ENCODE data around the gene TMEFF2.
"Not testable (repeated sequence)": the region's sequence is repeated elsewhere in the genome, so short reads cannot be mapped to it uniquely, and the experiment has no call there.

Gene TMEFF2

DNA sequence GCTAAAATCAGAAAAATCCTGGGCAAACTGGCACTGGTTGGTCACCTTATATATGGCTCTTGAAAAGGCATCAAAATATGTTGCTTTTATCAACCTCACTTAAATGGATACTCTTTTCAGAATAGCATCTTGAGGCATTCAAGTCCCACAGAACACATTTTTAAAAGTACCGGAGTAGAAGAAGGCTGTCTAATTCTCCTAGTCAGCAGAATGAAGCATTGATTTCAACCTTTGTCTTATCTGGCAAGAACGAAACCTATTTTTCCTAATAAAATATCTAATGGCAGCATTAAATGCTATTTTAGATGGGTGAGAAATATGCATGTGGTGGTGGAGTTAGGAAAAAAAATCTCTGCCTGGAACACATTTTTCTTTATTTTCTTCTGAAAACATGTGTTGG lies 27.8 kb downstream of the TMEFF2 start:
- DNase-seq, result no peak

DNA sequence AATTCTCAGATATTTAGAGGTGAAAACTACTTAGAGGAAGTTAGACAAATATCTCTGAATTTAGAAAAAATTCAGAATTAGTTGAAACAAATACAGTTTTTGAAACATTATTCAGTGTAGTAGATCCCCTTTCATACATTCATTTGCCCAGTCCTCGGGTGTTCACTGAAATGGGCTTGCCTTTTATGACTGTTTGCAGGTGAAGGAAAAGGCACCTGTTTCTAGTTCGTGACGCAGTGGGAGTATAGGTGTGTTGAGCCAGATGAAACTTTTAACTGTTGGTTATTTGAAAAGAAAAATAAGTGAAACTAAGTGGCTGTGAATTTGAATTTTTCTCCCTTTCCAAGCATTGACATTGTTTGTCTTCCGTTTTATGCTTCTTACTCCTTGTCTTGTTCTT lies 28.9 kb downstream of the TMEFF2 start:
- no peak for DNase-seq

- no peak for DNase-seq
Measured at GRCh38 chr2:192162392-192163042, 32.2 kb downstream of the TMEFF2 start.

DNA sequence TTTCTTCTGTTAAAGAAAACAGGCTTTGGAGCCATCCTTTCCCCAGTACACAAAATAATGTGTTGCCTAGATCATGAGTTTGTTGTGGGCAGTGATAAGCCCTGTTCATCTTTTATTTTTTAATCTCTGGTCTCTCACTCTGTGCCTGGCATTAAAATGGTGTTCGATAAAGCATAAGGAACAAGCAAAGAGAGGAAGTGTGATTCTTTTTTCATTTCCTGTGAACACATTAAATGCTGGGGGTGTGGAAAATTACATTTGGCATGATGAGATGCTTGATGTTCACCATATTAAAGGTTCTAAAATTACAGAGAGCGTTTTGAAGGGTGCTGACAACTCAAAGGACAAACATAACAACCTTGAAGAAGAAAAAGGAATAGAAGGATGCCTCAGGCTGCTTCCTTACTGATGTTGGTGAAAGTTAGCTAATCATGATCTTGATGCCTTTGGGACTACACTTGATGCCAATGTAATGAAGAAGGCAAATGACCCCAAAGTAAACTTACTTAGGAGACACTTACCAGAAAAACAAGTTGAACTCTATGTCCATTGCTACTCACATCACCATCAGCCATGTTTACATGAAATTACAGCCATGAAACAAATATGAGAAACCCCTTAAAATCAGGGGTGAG lies 33.0 kb downstream of the TMEFF2 start:
- DNase-seq, result no peak

GRCh38 chr2:192159736-192160135 lies 35.0 kb downstream of the TMEFF2 start:
- no peak for DNase-seq

GRCh38 chr2:192159208-192159607 lies 35.5 kb downstream of the TMEFF2 start:
- no peak for DNase-seq

- DNase-seq, result no peak
Measured at GRCh38 chr2:192157776-192158175, 37.0 kb downstream of the TMEFF2 start.

DNA sequence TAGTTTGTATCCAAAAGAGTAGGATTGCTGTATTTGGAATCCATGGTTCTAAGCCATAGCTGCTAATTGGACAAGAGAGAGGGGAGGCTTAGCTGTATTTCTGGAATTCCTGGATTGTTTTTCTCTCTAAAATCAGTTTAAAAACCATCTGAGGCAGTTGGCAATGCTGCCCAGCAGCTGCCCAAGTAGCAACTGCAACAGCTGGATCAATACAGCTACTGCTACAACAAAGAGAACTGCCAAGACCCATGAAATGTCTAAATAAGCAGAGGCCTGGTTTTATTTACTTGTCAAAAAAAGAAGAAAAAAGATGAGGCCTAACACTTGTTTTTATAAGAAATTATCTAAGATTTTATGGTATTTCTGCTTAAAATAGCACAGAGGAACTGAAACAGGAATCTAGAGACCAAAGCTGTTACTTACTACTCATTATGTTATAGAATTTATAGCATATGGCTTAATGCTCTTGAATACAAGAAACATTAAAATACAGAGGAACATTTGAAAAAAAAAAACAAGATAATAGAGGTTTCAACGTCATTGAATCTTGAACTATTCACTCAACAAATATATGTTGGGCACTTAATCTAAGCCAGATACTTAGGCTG lies 39.1 kb downstream of the TMEFF2 start:
- no peak for DNase-seq

- no peak for DNase-seq
Measured at GRCh38 chr2:192153561-192153960, 41.2 kb downstream of the TMEFF2 start.

DNA sequence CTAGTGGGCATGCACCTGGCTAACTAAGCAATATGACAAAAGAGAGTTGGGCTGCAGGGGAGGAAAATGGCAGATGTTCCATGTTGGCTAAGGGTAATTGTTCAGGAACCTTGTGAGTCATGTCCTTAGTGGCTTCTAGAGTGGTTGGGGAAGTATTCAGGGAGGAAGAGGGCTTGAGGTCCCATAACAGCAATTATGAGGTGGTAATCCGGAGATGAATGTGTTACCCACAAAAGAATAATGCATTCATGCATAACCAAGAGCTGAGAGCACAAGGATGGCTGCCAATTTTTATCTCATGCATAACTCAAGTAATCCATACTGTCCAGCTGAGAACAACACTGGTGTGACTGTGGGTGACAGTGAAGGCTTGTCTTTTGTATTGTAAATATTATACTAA lies 42.9 kb downstream of the TMEFF2 start:
- DNase-seq, result no peak

GRCh38 chr2:192150166-192150565 lies 44.6 kb downstream of the TMEFF2 start:
- no peak for DNase-seq

GRCh38 chr2:192148620-192149321 lies 46.0 kb downstream of the TMEFF2 start:
- DNase-seq, result no peak

- no peak for DNase-seq
Measured at GRCh38 chr2:192148241-192148619, 46.5 kb downstream of the TMEFF2 start.

- no peak for DNase-seq
Measured at GRCh38 chr2:192146069-192147015, 48.4 kb downstream of the TMEFF2 start.

GRCh38 chr2:192145496-192145895 lies 49.2 kb downstream of the TMEFF2 start:
- DNase-seq, result no peak

DNA sequence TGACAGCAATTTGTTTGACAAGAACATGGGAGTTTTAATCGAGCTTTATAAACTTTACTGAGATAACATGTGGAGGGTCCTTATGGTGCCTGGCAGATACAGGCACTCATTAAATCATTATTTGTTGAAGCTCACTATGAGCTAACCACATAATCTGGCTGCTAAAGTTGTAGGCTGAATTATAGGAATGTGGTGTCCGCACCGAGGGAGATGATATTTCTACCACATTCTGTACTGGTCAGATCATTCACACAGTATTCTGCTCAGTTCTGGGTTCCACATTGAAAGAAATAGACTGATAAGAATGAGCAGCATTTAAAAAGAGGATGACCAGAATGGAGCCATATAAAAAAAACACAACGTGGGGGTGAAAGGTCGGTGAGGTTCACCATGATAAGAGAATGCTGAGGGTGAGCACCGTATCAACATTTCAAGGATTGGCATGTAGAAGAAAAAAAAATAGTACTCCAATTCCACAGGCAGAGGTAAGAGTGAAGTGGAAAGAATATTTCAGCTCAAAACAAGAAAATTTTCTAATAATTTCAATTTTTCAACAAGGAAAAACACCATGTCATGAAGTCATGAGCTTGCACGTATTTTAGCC lies 54.4 kb downstream of the TMEFF2 start:
- no peak for DNase-seq

- no peak for DNase-seq
Measured at GRCh38 chr2:192139813-192140212, 54.9 kb downstream of the TMEFF2 start.

- DNase-seq, result no peak
Measured at GRCh38 chr2:192137451-192137850, 57.3 kb downstream of the TMEFF2 start.

DNA sequence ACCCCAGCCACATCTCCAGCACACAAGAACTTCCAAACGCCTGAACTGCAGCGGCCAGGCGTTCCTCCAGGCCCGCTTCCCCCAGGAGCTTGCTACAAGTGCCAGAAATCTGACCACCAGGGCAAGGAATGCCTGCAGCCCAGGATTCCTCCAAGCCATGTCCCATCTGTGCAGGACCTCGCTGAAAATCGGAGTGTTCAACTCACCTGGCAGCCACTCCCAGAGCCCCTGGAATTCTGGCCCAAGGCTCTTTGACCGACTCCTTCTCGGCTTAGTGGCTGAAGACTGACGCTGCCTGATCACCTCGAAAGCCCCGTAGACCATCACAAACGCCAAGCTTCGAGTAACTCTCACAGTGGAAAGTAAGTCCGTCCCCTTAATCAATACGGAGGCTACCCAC lies 62.1 kb downstream of the TMEFF2 start:
- DNase-seq, result not testable (repeated sequence)

DNA sequence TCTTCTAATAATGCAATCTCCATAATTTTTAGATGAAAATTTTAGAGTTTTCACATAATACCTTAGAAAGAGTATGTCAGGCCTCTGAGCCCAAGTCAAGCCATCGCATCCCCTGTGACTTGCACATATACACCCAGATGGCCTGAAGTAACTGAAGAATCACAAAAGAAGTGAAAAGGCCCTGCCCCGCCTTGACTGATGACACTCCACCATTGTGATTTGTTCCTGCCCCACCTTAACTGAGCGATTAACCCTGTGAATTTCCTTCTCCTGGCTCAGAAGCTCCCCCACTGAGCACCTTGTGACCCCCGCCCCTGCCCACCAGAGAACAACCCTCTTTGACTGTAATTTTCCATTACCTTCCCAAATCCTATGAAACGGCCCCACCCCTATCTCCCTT lies 64.4 kb downstream of the TMEFF2 start:
- not testable (repeated sequence) for DNase-seq

DNA sequence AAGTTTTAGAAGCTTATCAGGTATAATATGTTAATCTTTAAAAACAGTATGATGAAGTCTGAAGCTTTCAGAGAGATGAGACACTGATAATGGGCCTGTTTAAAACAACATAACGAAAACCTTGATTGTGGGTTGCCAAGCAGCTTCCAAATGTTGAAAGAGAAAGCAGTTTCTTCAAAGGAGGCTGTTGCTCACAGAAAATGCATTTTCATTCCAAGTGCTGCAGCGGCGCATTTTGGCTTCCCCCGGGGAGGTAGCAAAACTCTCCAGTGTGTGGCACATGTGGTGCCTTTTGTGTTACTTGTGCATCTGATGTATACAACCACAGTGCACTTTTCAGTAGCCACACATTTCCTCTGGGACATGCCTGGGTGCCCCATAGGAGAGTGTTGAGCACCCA lies 66.1 kb downstream of the TMEFF2 start:
- no peak for DNase-seq

DNA sequence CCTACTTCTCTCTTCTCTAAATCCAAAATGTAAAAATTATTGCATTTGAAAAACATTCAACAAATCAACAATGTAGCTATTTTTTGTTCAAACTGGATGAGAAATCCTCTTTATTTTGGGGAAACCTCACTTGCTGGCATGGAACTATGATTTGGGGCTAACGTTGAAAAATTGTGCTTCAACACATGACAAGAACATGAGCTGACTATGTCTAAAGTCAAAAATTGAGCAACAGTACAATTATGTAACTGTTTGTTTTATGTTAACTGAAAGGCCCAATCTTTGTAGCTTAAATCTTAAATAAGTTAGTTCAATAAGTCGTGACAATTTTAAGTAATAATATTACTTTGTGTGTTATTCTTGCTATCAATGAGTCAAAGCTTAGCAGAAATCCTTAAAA lies 67.3 kb downstream of the TMEFF2 start:
- no peak for DNase-seq
